Thyroid gland (tissue), 4 donors: ENCODE results near the gene HM13. TPM values are rescaled to one million over a fixed set of nuclear protein-coding genes. Genes with fewer than 3 reads are reported as not detected.

ENCODE experiments used
- DNase-seq, 2 donors: peaks; one replicate each; pipeline ENCODE4 v3.0.0-alpha.2; 2019
- H3K27ac ChIP-seq, 3 donors: fragments of 200-600 bp; sonication (generic); 1 replicate in 2 of 3; 2 replicates in 1 of 3; pipeline ENCODE4 v1.5.1; 2016 to 2019; ENCODE audit warnings: mild to moderate bottlenecking in 1 of 3, moderate library complexity in 1 of 3
- H3K27me3 ChIP-seq: fragments of 200-600 bp; sonication (generic); one replicate; pipeline ENCODE4 v1.5.1; 2019
- H3K36me3 ChIP-seq, 2 donors: fragments of 200-600 bp; sonication (generic); one replicate each; pipeline ENCODE4 v1.5.1; 2016 to 2019
- H3K4me1 ChIP-seq, 2 donors: fragments of 200-600 bp; sonication (generic); one replicate each; pipeline ENCODE4 v1.5.1; 2017 to 2019
- H3K4me3 ChIP-seq, 3 donors: fragments of 200-600 bp; sonication (generic); replicated peaks in 1 of 3; 1 replicate in 2 of 3; 2 replicates in 1 of 3; pipeline ENCODE4 v1.5.1; 2016; ENCODE audit warnings: mild to moderate bottlenecking in 1 of 3
- H3K9me3 ChIP-seq: fragments of 200-600 bp; sonication (generic); one replicate; pipeline ENCODE4 v1.5.1; 2017
- POLR2A ChIP-seq, 2 donors: fragments of 450-650 bp; IDR thresholded peaks; one replicate each; pipeline ENCODE4 v1.6.1; 2017; ENCODE audit warnings: antibody characterized with exemption in 2 of 2, mild to moderate bottlenecking in 2 of 2, moderate library complexity in 1 of 2
- WGBS, 2 donors: methylation state at CpG; one replicate each; pipeline ENCODE4 v1.1.5; 2017; 5-methylcytosine and 5-hydroxymethylcytosine counted together
- intact Hi-C: fragments of 100-400 bp; cut with DNase I; formaldehyde crosslinking; loops from one replicate; pipeline ENCODE4 v1.15.1; 2023
- total RNA-seq, 4 donors: library from RNA; depleted of rRNA; stranded (reverse); fragments of >200 nt; gene quantifications; one replicate each; pipeline ENCODE4 v1.2.3, GENCODE V29; 2016
- TF ChIP-seq, protein P1 (sequence below), 6 experiments: fragments of 200-600 bp in 3 of 6; fragments of 450-650 bp in 3 of 6; sonication (generic) in 3 of 6; IDR thresholded peaks; one replicate each; pipeline ENCODE4 v1.5.1; 2016 to 2019; ENCODE audit warnings: antibody characterized with exemption in 6 of 6, mild to moderate bottlenecking in 2 of 6, inconsistent platforms in 1 of 6, moderate library complexity in 1 of 6

HM13 gene
- total RNA-seq, 4 donors from 2014 or later, result 82.8 to 136 (median 111) TPM

DNA sequence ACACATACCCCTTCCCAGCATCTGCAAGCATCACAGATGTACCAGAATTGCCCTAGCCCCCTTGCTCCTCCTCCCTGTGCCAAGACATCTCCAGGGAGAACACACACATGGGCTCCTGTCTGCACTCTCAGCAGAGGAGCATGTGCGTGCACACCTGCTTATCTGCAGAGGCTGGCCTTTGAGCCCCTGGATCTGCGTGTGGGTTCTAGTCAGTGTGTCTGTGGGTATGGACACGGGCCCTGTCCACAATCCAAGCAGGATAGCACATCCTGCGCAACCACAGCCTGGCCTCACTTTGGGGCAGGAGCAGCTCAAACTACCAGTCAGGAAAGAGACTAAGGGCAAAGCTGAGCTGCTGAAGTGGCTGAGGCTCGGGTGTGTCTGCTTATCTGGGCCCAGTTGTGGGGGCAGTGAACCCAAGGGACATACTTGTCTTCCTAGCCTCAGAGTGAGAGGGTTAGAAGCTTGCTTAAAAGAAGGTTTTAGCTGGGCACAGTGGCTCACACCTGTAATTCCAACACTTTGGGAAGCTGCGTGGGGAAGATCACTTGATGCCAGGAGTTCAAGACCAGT is 41.0 kb downstream of the HM13 start:
- H3K27ac ChIP-seq, result no peak overlapping the region
- no peak overlapping the region for H3K4me3 ChIP-seq
- H3K9me3 ChIP-seq, result no peaks in the 10 kb centered on the region
- no peaks in the 10 kb centered on the region for H3K27me3 ChIP-seq
- DNase-seq, result no peak
- TF ChIP-seq, protein P1, sequence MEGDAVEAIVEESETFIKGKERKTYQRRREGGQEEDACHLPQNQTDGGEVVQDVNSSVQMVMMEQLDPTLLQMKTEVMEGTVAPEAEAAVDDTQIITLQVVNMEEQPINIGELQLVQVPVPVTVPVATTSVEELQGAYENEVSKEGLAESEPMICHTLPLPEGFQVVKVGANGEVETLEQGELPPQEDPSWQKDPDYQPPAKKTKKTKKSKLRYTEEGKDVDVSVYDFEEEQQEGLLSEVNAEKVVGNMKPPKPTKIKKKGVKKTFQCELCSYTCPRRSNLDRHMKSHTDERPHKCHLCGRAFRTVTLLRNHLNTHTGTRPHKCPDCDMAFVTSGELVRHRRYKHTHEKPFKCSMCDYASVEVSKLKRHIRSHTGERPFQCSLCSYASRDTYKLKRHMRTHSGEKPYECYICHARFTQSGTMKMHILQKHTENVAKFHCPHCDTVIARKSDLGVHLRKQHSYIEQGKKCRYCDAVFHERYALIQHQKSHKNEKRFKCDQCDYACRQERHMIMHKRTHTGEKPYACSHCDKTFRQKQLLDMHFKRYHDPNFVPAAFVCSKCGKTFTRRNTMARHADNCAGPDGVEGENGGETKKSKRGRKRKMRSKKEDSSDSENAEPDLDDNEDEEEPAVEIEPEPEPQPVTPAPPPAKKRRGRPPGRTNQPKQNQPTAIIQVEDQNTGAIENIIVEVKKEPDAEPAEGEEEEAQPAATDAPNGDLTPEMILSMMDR (IDR thresholded peaks at IDR 0.05), result no peak
- TF ChIP-seq POLR2A (IDR thresholded peaks at IDR 0.05), result no peak
- intact Hi-C loops, result no loop called here
- 73 to 88% methylated on average over 5 to 6 of the region's 6 CpGs for WGBS, 2 donors
- peaks cover 0 to 7% of the 10 kb centered on the region in 2 donors for H3K36me3 ChIP-seq
- H3K4me1 ChIP-seq, result peaks cover 42 to 46% of the 10 kb centered on the region in 2 donors

GRCh38 chr20:31559704-31560093 is 45.5 kb downstream of the HM13 start:
- no peaks in the 10 kb centered on the region for H3K27me3 ChIP-seq
- TF ChIP-seq POLR2A (IDR thresholded peaks at IDR 0.05), result no peak
- TF ChIP-seq, protein P1 (IDR thresholded peaks at IDR 0.05), result no peak
- peaks cover 14 to 35% of the 10 kb centered on the region in 2 donors for H3K4me1 ChIP-seq
- peak overlapping the region; percentile 70 to 82 (median 82) for H3K27ac ChIP-seq
- WGBS, 2 donors, result 73 to 100% methylated on average over 2 of the region's 2 CpGs
- intact Hi-C loops, result no loop called here
- peak in 1 of 2 donors; percentile 29 for DNase-seq
- no peaks in the 10 kb centered on the region for H3K9me3 ChIP-seq
- peaks cover 8 to 10% of the 10 kb centered on the region in 2 donors for H3K36me3 ChIP-seq
- H3K4me3 ChIP-seq, result no peak overlapping the region

DNA sequence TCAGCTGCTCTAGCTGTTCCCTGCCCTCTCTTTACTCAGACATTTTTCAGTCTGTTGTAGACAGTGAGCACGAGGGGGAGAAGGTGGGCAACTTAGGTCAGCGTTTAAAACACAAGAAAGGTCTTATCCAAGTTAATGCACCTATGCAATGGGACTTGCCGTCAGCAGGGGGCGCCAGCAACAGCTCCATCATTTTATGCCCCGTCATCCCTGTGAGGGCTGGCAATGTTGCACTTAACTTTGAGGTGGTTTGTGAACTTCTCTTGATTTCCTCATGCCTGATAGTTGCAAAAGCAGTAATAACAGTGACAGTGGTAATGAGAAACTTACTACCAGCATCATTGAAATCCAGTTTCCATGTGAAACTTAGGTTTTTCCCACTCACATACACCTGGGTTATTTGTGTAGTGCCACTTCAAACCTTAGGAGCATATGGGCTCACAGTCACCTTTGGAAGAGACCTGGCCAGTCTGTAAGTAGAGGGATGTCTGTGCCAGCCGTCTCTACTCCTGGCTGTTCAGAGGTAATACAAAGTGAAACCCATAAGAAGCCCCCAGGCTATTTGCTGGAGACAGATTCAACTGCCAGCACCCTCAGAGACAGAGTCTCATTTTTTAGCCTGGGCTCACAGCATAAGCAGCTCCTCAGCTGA is 46.0 kb downstream of the HM13 start:
- Histone ChIP-seq H3K9me3 (no peaks in the 10 kb centered on the region), H3K27me3 (no peaks in the 10 kb centered on the region), H3K4me1 (peaks cover 14 to 37% of the 10 kb centered on the region in 2 donors), H3K36me3 (peaks cover 5 to 10% of the 10 kb centered on the region in 2 donors), H3K27ac (peak overlapping the region; percentile 70 to 82 (median 82)), H3K4me3 (no peak overlapping the region)
- TF ChIP-seq, protein P1 (IDR thresholded peaks at IDR 0.05), result peak; percentile 76 to 91 (median 84)
- no peak for TF ChIP-seq POLR2A (IDR thresholded peaks at IDR 0.05)
- 9 to 17% methylated on average over 6 of the region's 6 CpGs for WGBS, 2 donors
- peak; percentile 78 to 86 for DNase-seq
- intact Hi-C loops, result no loop called here

DNA sequence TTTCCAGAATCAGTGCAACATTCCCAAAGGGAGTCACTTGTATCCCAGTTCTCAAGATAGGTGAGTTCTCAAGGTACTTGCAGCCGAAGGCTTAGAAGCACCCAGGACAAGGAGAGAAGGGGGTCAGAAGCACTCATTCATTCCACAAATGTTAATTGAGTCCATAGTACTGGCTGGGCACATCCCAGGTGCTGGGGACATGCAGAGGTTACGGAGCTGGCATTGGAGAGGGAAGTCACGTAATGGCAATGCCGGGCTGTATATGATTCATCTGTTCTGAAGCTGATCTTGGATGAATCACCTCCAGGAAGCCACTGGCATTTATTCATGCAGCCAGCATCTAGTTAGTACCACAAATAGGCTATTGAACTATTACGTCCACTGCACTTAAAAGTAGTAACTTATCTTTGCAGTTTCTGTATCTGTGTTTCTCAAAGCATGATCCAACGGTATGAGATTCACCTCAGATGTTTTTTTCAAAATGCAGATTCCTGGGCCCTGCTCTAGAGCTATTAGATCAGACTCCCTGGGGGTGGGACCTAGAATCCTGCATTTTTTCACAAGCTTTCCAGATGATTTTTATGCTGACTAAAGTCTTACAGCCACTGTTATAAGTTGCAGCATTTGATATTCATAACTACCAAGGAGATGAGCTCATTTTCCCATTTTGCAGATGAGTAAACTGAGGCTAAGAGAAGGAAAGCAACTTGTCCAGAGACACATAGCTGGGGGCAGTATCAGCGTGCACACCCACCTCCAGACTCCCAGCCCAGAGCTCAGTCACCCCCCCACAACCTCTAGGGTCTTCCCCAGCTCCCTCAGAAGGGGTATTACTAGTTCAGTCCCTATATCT is 46.7 kb downstream of the HM13 start:
- peaks cover 5 to 10% of the 10 kb centered on the region in 2 donors for H3K36me3 ChIP-seq
- 75 to 88% methylated on average over 7 of the region's 7 CpGs for WGBS, 2 donors
- intact Hi-C loops, result no loop called here

More for the DNA sequence above, 46.7 kb downstream of the HM13 start:
- TF ChIP-seq, protein P1 (IDR thresholded peaks at IDR 0.05), result no peak
- no peak for TF ChIP-seq POLR2A (IDR thresholded peaks at IDR 0.05)
- Histone ChIP-seq H3K27ac (peak overlapping the region; percentile 70 to 92 (median 82)), H3K27me3 (no peaks in the 10 kb centered on the region), H3K4me3 (no peak overlapping the region), H3K4me1 (peaks cover 17 to 43% of the 10 kb centered on the region in 2 donors), H3K9me3 (no peaks in the 10 kb centered on the region)
- DNase-seq, result no peak
